HAP-1 (cell line): ENCODE data around the gene SHE.
A peak's percentile ranks its signal among the peaks of the same experiment; 100 is the strongest.
"Not testable (repeated sequence)": the region's sequence is repeated elsewhere in the genome, so short reads cannot be mapped to it uniquely, and the experiment has no call there.

ENCODE experiments used
- DNase-seq, 2 experiments: peaks; one replicate each; pipeline ENCODE4 v3.0.0-alpha.2; 2016 to 2020; ENCODE audit warnings: low spot score in 2 of 2
- H3K27me3 ChIP-seq: fragments of 250-450 bp; sonication (Bioruptor Pico); 2 replicates; pipeline ENCODE4 v1.5.1; 2020; ENCODE audit warnings: low read depth, mild to moderate bottlenecking, moderate library complexity
- H3K36me3 ChIP-seq: fragments of 250-450 bp; sonication (Bioruptor Pico); replicated peaks from 2 replicates; pipeline ENCODE4 v1.5.1; 2020; ENCODE audit warnings: mild to moderate bottlenecking
- H3K4me1 ChIP-seq: fragments of 250-450 bp; sonication (Bioruptor Pico); 2 replicates; pipeline ENCODE4 v1.5.1; 2020; ENCODE audit warnings: mild to moderate bottlenecking
- H3K4me3 ChIP-seq: fragments of 250-450 bp; sonication (Bioruptor Pico); 2 replicates; pipeline ENCODE4 v1.5.1; 2020; ENCODE audit warnings: mild to moderate bottlenecking, moderate library complexity
- H3K9me3 ChIP-seq: fragments of 250-450 bp; sonication (Bioruptor Pico); 2 replicates; pipeline ENCODE4 v1.5.1; 2020; ENCODE audit warnings: mild to moderate bottlenecking, moderate library complexity
- in situ Hi-C: fragments of 300-500 bp; cut with MboI; formaldehyde crosslinking; loops from 3 replicates; pipeline ENCODE4 v1.14.3; 2020; ENCODE audit warnings: low sequenced_read_pairs, inconsistent platforms, mixed read lengths

Gene SHE

DNA sequence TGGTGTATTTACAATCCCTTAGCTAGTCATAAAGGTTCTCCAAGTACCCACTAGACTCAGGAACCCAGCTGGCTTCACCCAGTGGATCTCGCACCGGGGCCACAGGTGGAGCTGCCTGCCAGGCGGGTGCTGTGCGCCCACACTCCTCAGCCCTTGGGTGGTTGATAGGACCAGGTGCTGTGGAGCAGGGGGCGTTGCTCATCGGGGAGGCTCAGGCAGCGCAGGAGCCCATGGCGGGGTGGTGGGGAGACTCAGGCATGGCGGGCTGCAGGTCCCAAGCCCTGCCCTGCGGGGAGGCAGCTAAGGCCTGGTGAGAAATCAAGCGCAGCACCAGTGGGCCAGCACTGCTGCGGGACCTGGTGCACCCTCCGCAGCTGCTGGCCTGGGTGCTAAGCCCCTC, 29.7 kb upstream of the SHE start:
- in situ Hi-C loops, H3K4me3 ChIP-seq, DNase-seq, H3K4me1 ChIP-seq, H3K36me3 ChIP-seq, H3K27me3 ChIP-seq, H3K9me3 ChIP-seq: not testable (repeated sequence)

DNA sequence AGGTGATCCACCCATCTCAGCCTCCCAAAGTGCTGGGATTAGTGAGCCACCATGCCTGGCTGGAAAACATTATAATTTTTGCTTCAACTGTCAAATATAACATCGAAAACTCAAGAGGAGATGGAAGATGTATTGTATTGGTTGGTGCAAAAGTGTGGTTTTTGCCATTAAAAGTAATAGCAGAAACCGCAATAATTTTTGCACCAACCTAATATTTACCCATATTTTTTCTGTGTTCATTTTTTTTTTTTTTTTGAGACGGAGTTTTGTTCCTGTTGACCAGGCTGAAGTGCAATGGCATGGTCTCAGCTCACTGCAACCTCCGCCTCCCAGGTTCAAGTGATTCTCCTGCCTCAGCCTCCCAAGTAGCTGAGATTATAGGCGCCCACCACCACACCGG, 27.1 kb upstream of the SHE start:
- in situ Hi-C loops = no loop called here
- Histone ChIP-seq H3K27me3 (no peaks in the 10 kb centered on the region), H3K36me3 (no peaks in the 10 kb centered on the region), H3K9me3 (no peaks in the 10 kb centered on the region), H3K4me1 (no peaks in the 10 kb centered on the region), H3K4me3 (no peak overlapping the region)
- DNase-seq = no peak

- H3K4me3 ChIP-seq = no peak overlapping the region
- no peaks in the 10 kb centered on the region for H3K4me1 ChIP-seq
- in situ Hi-C loops = no loop called here
These were observed 25.0 kb upstream of the SHE start for GRCh38 chr1:154527192-154527591.

GRCh38 chr1:154524881-154525280, 22.7 kb upstream of the SHE start:
- Histone ChIP-seq H3K9me3 (no peaks in the 10 kb centered on the region), H3K27me3 (no peaks in the 10 kb centered on the region), H3K4me1 (no peaks in the 10 kb centered on the region), H3K4me3 (no peak overlapping the region), H3K36me3 (no peaks in the 10 kb centered on the region)
- DNase-seq = no peak
- in situ Hi-C loops = no loop called here

More at GRCh38 chr1:154527192-154527591, 25.0 kb upstream of the SHE start:
- H3K36me3 ChIP-seq = no peaks in the 10 kb centered on the region
- DNase-seq = no peak
- H3K9me3 ChIP-seq = no peaks in the 10 kb centered on the region
- no peaks in the 10 kb centered on the region for H3K27me3 ChIP-seq

DNA sequence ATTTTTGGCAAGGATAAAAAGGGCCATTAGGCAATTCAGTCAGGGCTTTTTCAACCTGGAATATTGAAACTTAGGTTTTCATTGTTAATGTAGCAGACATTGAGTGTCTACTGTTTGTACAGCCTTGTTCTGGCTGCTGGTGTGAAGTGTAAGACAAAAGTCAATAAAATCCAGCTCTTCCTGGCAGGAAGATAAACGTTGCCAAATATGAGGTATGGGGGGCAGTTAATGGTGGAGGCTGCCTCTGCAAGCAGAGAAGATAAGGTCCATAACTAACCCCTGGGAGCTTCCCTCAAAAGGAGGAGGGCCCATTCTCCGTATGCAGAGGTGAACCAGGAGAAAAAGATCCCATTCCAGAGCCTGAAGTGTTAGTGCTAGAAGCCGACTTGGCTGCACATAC, 19.5 kb upstream of the SHE start:
- Histone ChIP-seq H3K9me3 (no peaks in the 10 kb centered on the region), H3K4me1 (no peaks in the 10 kb centered on the region), H3K4me3 (no peak overlapping the region), H3K27me3 (0 out of 2 replicates have a peak, but pooled peaks cover 2% of the 10 kb centered on the region), H3K36me3 (no peaks in the 10 kb centered on the region)
- in situ Hi-C loops = no loop called here
- DNase-seq = no peak

DNA sequence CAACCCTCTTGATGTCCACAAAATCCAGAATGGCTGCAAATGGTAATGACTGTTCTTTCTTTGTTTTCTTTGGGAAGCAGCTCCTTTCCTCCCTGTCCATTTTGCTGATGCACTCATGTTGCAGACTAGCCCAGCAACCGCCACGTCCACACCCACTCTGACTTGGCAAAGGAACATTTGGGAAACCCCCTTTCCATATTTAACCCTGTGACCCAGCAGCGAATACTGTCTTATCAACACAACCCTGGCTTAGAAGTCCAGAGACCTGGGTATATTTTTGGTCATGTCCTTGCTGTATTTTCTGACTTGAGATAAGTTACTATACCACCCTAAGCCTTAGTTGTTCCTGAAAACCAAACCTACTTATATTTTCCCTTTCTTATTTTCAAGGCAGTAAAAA, 18.1 kb upstream of the SHE start:
- no peak for DNase-seq
- Histone ChIP-seq H3K4me1 (no peaks in the 10 kb centered on the region), H3K9me3 (no peaks in the 10 kb centered on the region), H3K4me3 (no peak overlapping the region), H3K27me3 (0 out of 2 replicates have a peak, but pooled peaks cover 2% of the 10 kb centered on the region), H3K36me3 (no peaks in the 10 kb centered on the region)
- in situ Hi-C loops = no loop called here

DNA sequence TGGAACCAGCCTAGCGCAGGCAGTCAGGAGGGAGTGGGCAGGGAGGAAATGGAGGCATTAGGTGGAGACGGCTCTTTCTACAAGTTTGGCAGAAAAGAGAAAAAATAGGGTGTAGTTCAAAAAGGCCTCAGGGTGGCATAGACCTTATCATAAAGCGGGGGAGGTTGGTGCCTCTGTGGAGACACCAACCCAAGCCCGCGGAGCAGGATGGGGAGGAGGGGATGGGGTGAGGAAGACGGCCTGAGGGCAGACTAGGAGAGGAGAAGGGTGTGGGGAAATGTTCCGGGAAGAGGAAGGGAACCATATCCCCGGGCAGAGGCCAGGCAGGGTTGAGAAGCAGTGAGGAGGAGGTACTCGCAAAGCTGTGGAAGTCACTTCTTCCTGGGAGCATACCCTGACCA, 17.4 kb upstream of the SHE start:
- no peak for DNase-seq
- Histone ChIP-seq H3K27me3 (0 out of 2 replicates have a peak, but pooled peaks cover 2% of the 10 kb centered on the region), H3K9me3 (no peaks in the 10 kb centered on the region), H3K4me3 (no peak overlapping the region), H3K36me3 (no peaks in the 10 kb centered on the region), H3K4me1 (no peaks in the 10 kb centered on the region)
- in situ Hi-C loops = no loop called here

DNA sequence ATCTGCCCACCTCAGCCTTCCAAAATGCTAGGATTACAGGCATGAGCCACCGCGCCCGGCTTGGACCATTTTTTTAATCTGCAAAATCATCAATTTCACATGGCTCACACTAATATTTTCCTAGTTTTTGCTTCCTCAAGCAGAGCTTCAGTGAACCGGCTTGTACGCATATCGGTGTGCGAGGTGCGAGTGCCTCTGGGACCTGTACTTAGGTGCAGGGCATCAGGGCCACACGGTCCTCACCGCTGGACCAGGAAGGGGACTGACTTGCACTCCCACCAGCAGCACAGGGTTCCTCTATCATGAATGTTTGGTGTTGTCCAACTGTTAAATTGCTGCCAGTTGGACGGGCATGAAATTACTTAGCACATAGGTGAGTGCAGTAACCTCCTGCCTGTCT, 15.4 kb upstream of the SHE start:
- H3K36me3 ChIP-seq = no peaks in the 10 kb centered on the region
- 0 out of 2 replicates have a peak, but pooled peaks cover 2% of the 10 kb centered on the region for H3K27me3 ChIP-seq
- no peaks in the 10 kb centered on the region for H3K9me3 ChIP-seq
- in situ Hi-C loops = no loop called here
- H3K4me1 ChIP-seq = no peaks in the 10 kb centered on the region
- no peak for DNase-seq
- H3K4me3 ChIP-seq = no peak overlapping the region

- in situ Hi-C loops = no loop called here
- H3K9me3 ChIP-seq = no peaks in the 10 kb centered on the region
- H3K4me1 ChIP-seq = no peaks in the 10 kb centered on the region
- 0 out of 2 replicates have a peak, but pooled peaks cover 2% of the 10 kb centered on the region for H3K27me3 ChIP-seq
- no peak for DNase-seq
- no peak overlapping the region for H3K4me3 ChIP-seq
- no peaks in the 10 kb centered on the region for H3K36me3 ChIP-seq
These were observed 11.9 kb upstream of the SHE start for GRCh38 chr1:154514066-154514553.

GRCh38 chr1:154512760-154513159, 10.5 kb upstream of the SHE start:
- Histone ChIP-seq H3K4me1 (no peaks in the 10 kb centered on the region), H3K36me3 (no peaks in the 10 kb centered on the region), H3K9me3 (no peaks in the 10 kb centered on the region), H3K27me3 (peaks cover 5% of the 10 kb centered on the region; the same call in 1 of the 2 replicates), H3K4me3 (no peak overlapping the region)
- in situ Hi-C loops = no loop called here
- DNase-seq = no peak

DNA sequence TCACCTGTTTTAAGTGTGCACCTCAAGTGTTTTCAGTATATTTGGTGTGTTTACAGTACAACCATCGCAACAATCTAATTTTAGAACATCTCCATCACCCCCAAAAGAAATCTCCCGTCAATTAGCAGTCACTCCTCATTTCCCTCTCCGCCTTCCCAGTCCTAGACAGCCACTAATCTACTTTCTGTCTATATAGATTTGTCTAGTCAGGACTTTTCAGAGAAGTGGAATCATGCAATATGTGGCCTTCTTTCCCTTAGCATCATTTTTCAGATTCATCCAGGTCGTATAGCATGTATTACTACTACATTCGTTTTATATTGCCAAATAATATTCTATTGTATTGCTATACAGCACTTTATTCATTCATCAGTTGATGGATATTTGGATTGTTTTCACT, 1.7 kb upstream of the SHE start:
- no peaks in the 10 kb centered on the region for H3K36me3 ChIP-seq
- in situ Hi-C loops = no loop called here
- H3K4me3 ChIP-seq = no peak overlapping the region
- no peaks in the 10 kb centered on the region for H3K4me1 ChIP-seq
- H3K27me3 ChIP-seq = peaks cover 34% of the 10 kb centered on the region
- H3K9me3 ChIP-seq = no peaks in the 10 kb centered on the region
- DNase-seq = no peak

- no peaks in the 10 kb centered on the region for H3K9me3 ChIP-seq
- H3K36me3 ChIP-seq = no peaks in the 10 kb centered on the region
- in situ Hi-C loops = no loop called here
- H3K4me3 ChIP-seq = no peak overlapping the region
- H3K27me3 ChIP-seq = peaks cover 33% of the 10 kb centered on the region
- no peaks in the 10 kb centered on the region for H3K4me1 ChIP-seq
- no peak for DNase-seq
These were observed 518 bp upstream of the SHE start for GRCh38 chr1:154502744-154503115.

DNA sequence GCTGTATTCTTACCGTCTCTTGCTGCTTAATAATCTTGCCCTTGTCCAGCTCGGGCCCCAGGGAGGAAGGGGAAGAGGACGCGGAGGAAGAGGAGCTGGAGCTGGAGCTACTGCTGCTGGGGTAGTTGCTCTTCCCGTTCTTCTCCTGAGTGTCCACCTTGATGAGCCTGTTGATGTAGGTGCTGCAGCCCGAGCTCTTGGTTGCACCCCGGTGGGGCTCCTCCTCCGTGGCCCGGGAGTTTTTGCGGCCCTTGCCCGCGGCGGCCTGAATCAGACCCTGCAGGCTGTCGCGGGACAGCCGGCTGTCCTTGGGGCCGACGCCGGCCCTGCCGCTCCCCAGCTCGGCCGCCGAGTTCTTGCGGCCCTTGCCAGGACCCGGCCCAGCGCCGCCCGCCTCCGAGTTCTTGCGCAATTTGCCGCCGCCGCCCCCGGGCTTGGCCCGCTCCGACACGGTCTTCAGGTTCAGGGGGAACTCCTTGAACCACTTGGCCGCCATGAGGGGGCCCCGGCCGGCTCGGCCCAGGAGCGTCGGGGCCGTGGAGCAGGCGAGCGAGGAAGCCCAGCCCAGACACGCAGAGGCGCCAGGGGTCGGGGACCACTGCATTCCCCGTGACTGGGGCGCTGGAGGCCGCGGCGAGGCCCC, 668 bp downstream of the SHE start:
- no peaks in the 10 kb centered on the region for H3K36me3 ChIP-seq
- peak overlapping the region; percentile 17 for H3K4me3 ChIP-seq
- H3K9me3 ChIP-seq = no peaks in the 10 kb centered on the region
- in situ Hi-C loops = no loop called here
- peaks cover 33% of the 10 kb centered on the region for H3K27me3 ChIP-seq
- peak in 1 of 2 experiments; percentile 22 for DNase-seq
- H3K4me1 ChIP-seq = no peaks in the 10 kb centered on the region

GRCh38 chr1:154500533-154500932, 1.7 kb downstream of the SHE start:
- in situ Hi-C loops = no loop called here
- Histone ChIP-seq H3K4me3 (no peak overlapping the region), H3K27me3 (peaks cover 33% of the 10 kb centered on the region), H3K9me3 (no peaks in the 10 kb centered on the region), H3K4me1 (no peaks in the 10 kb centered on the region), H3K36me3 (no peaks in the 10 kb centered on the region)
- DNase-seq = no peak

- H3K36me3 ChIP-seq = no peaks in the 10 kb centered on the region
- no peak for DNase-seq
- in situ Hi-C loops = no loop called here
- no peak overlapping the region for H3K4me3 ChIP-seq
- H3K27me3 ChIP-seq = peaks cover 33% of the 10 kb centered on the region
- H3K9me3 ChIP-seq = no peaks in the 10 kb centered on the region
- no peaks in the 10 kb centered on the region for H3K4me1 ChIP-seq
These were observed 2.8 kb downstream of the SHE start for GRCh38 chr1:154499446-154499845.
